ENCODE measurements around the gene MIGA1. TPM values are rescaled to one million over a fixed set of nuclear protein-coding genes. Genes with fewer than 3 reads are reported as not detected.

MIGA1 gene
- 11.9 and 14.3 TPM in 2 replicates for total RNA-seq

GRCh38 chr1:77779529-77780281 is at the start of gene MIGA1:
TSS of gene MIGA1 (plus strand) at chr1:77779649. CDS start at chr1:77783253, 3,604 bp downstream.

DNA sequence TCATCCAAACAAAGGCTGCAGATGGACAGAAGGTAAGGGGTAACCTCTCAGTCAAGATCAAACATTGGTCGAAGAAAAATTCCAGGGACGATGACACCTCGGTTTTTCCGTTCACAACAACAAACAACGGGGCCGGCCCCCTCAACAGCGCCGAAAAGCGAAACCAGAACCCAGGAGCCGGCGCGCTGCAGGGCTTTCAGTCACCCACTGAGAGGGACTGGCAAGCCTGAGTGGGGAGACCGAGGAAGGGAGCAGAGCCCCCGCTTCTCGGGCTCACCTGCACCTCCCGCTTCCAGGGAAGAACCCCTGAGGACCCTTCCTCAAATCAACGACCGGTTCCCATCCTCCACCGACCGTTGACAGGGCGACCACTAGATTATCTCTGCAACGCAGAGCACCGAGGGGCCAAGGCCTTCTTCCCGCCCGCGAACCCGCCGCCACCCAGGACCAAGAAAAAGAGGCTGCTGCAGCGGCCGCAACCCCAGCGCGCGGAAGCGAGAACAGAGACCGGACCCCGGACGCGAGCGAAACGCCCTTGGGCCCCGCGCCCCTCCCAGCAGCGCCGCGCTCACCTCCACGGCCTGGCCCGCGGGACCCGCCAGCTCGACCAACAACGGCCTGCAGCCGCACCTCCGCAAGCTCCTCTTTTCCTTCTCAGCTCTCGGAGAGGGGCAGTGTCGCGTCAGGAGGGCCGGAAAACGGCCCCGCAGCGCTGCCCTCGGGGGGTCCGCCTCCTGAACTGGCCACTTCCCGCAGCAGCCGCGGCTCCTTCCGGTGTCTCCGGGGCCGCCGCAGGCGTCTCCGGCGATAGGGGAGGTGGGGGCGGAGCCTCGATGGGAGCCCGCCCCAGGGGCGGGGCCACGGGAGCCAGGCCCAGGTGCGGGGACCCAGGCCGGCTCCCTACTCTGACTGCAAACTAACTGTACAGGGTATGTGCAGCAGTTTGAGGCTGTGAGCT is 20.1 kb upstream of the MIGA1 start, which contains the start of gene USP33:
Gene USP33 (minus strand): TSS at position 782 of the 958 bp plus-strand sequence. CDS start 18,155 bp downstream, outside the sequence.

DNA sequence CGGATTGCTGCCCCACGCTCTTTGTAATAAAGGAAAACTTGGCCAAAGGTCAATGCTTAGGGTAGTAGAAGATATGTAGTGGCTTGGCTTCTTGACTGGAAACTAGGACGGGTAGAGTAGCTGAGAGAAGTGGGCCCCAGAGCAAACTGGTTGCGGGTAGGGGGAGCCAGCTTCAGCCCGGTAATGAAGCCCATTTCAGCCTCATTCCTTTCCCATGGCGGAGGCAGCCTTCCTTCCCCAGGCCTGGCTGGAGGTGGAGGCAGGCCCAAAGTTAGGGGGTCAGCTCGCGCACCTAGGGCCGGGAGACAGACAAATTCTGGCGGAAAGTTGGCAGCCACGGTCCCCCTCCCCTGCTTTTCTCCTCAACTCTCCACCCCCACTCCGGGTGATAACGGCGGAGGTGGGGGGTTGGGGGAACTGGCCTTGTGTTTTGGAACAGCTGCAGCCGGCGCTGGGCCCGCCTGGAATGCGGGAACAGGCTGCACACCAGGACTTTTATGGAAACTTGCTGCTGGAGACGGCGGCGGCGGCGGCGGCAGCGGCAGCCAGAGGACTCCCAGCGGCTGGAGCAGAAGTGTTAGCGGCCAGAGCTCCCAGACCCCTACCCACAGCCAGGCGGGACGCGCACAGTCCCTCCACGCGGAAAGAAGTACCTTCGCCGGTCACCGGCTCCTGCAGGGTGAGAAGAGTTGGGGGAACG is 108.8 kb downstream of the MIGA1 start, which contains the start of gene NEXN:
Gene NEXN (plus strand): TSS at position 544 of the 700 bp plus-strand sequence. CDS start 27,483 bp downstream, outside the sequence.

Other genes with a start within 250 kb of the MIGA1 start
- 45.8 and 61.7 TPM in 2 replicates for gene ZZZ3, start 97.0 kb upstream of the MIGA1 start, total RNA-seq
- 65.4 and 67.1 TPM in 2 replicates for gene USP33, start 19.8 kb upstream of the MIGA1 start, total RNA-seq
- 11.2 and 26.5 TPM in 2 replicates for gene NEXN, start 109.0 kb downstream of the MIGA1 start, total RNA-seq
- 106 and 115 TPM in 2 replicates for gene FUBP1, start 199.4 kb downstream of the MIGA1 start, total RNA-seq
- 71.5 and 72.1 TPM in 2 replicates for gene DNAJB4, start 225.3 kb downstream of the MIGA1 start, total RNA-seq